GM20431 (cell line): ENCODE measurements around the gene ADAMTS14.

Source experiments
- in situ Hi-C: fragments of 300-500 bp; cut with MseI, MboI; formaldehyde crosslinking; loops from one replicate; pipeline ENCODE4 v1.15.0; 2020; ENCODE audit warnings: low sequenced_read_pairs; ENCODE audit not compliant: unreplicated experiment

The ADAMTS14 gene

DNA sequence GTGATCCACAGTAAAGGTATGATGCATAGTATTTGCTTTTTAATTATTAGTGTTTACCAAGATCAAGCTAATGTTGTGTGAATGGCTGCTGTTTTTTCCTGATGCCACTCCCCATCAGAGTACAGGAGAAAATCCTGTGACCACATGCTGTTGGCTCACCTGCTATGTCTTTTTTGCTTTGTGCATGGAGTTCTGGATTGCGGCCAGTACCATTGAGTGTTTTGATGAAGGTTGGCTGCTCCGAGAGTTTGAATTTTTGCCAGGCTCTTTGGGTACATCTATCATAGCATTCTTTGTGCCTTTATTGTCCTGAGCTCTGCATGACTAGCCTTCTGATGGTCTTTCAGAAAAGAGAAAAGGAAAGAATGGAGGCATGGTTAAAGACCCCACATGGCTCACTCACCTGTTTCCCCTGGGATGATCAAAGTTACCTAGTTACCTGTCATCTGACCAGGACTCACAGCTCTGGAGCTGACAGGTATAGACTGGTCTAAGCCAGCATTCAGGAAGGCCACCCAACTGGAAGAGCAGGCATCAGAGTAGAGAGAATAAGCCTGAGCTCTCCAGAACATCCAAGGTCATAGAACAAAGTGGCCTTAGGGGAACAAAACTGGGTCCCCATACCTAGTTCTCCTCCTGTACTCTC lies 131.6 kb downstream of the ADAMTS14 start:
- in situ Hi-C loops: no loop called here

DNA sequence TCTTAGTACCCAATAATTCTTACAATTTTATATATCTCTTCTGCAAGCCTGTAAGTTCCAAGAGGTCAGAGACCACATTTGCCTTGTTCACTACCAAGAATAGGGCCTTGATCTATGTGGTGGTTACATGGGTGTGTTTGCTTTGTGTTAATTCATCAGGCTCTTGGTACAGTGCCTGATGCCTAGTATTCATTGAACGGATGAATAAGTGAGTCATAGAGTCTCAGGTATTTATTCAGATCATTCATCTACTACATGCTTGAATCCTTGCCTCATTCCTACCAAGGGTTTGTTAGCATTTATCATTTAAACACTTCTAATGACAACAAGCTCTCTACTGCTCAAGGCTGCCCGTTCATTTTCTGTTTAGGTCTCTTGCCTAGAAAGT lies 132.1 kb downstream of the ADAMTS14 start:
- in situ Hi-C loops: no loop called here

DNA sequence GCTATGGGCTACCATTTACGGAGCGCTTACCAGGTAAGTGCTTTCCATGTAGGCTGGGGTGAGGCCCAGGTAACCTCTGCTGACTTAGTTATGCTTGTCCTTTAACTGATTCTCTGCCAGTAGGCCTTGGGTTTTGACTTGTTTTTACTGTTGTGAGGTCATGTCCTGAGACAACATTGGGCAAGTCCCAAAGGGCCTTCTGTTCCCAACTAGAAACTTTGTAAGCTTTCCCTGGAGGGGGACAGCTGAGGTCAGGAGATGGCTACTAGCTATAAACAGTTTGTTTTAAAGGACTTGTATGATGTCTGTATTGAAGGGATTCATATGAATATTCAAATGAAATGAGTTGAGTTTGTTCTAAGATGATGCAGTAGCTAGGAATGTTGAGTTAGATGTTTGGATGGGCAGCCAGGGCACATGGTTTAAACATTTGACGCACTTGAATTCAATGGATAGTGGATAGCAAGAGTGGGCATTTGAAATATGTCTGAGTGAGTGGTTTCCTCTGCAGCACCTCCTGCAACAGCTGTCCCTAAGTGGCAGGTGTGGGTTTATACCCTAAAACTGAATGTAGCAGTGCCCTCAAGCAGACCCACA lies 133.4 kb downstream of the ADAMTS14 start:
- in situ Hi-C loops: no loop called here

DNA sequence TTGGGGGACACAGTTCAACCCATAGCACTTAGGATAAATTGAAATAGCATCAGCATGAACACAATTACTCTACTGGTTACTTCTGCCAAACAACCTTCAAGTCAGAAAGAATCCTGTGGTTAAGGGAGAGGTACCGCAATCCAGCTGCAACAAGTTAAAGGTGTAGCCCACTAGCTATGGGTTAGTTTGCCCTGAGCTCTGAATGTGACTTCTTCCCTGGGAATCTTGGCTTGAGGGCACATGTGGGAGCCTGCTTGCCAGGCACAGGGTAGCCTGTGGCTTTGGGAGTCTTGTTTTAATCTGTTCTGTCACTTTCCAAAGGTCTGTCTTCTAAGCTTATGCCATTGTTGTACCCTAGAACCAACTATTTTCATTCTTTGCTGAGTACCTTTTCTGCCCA lies 134.5 kb downstream of the ADAMTS14 start:
- in situ Hi-C loops: no loop called here

DNA sequence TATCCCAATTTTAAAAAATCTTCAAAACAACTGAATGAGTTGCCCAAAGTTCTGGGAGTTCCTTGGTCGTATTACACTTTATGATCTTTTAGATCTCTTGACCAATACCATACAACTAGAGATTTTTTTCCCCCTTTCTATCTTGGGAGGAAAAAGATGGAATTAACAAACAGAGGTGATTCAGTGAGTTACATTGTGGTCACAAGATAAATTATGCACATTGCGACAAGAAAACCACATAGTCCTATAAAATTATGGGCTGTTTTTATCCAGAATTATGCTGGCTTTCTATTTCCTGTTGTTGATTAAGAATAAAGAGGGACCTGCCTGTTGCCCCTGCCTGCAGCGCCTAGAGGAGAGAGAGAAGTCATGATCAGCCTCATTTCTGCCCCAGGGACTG lies 135.2 kb downstream of the ADAMTS14 start:
- in situ Hi-C loops: no loop called here

DNA sequence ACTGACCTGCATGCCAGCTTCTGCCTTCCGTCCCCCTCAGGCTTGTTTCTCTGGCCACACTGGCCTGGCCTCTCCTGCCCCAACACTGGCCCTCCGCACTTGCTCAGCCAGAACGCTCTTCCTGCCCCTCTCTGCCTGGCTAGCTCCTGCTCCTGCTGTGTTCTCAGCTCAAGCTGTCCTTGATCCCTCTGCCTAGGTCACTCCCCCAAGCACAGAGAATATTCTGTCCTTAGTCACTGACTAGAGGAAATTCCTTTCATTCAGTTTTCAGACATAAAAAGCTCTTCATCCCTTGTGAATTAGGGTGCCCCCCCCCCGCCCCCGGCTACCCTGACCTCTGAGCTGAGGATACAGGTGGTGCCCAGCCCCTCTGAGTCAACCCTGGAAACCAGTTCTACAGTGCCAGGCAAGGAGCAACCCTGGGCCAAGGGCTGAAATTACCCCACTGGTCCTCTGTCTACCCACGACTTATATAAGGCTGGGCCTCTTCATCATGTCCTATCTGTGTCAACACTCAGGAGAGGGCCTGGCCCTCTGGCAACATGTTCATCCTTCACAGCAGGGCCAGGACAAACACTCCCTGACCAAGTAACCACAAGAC lies 136.8 kb downstream of the ADAMTS14 start:
- in situ Hi-C loops: no loop called here

DNA sequence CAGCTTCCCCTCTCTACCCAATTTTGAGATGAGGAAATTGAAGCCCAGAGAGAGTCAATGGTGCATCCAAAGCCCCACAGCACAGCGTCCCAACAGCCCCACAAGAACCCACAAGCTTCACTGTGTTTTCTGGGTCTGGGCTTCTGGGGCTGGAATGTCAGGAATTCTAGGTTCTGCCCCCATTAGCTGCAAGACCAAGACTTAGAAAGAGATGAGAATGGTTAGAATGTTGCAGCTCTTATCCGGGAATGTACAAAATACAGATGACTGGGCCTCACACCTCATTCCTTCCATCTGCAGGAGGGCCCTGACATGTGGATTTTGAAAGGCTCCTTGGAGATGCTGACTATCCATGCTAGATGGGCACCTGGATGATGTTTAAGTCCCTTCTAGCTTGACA lies 137.4 kb downstream of the ADAMTS14 start:
- in situ Hi-C loops: loop anchor here (10.0 kb wide), 1 partner anchor 65 kb away; no protein-coding TSS in a partner anchor

DNA sequence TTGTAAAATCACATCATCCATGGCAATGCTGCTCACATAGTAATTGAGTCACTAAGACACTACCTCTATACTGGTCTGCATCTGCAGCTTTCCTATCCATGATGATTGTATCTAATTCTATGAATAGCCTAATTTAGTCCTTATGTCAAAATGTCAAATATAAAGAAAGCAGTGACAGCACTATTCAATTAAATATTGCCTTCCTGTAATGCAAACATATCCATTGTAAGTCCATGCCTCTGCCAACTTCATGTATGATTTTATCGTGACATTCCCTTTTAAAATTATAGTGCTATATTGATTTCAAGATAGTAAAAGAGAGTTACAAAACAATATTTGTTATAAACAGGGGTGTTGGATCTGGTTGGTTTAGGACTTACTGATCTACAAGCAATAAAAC lies 138.7 kb downstream of the ADAMTS14 start:
- in situ Hi-C loops: loop anchor here (10.0 kb wide), 1 partner anchor 64 kb away; no protein-coding TSS in a partner anchor

DNA sequence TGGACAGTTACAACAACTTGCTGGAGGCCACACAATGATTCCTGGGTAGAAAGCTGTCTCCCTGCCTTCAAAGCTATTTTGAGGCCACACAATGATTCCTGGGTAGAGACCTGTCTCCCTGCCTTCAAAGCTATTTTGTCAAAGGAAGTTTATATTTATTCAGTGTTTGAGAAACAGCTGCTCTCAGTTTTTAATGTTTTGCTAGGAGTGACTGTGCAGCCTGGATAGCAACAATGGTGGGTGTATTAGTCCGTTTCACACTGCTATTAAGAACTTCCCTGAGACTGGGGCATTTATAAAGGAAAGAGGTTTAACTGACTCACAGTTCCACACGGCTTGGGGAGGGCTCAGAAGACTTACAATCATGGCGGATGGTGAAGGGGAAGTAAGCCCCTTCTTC lies 139.6 kb downstream of the ADAMTS14 start:
- in situ Hi-C loops: loop anchor here (10.0 kb wide), 1 partner anchor 63 kb away; no protein-coding TSS in a partner anchor
